Bone marrow (tissue), 2 donors: ENCODE results near the gene AGER.
"Not testable (repeated sequence)": the region's sequence is repeated elsewhere in the genome, so short reads cannot be mapped to it uniquely, and the experiment has no call there.

Experiments used
- DNase-seq, 2 donors: peaks; one replicate each; lab custom pipeline; 2025; lab: John Stamatoyannopoulos, UW

Gene AGER

DNA sequence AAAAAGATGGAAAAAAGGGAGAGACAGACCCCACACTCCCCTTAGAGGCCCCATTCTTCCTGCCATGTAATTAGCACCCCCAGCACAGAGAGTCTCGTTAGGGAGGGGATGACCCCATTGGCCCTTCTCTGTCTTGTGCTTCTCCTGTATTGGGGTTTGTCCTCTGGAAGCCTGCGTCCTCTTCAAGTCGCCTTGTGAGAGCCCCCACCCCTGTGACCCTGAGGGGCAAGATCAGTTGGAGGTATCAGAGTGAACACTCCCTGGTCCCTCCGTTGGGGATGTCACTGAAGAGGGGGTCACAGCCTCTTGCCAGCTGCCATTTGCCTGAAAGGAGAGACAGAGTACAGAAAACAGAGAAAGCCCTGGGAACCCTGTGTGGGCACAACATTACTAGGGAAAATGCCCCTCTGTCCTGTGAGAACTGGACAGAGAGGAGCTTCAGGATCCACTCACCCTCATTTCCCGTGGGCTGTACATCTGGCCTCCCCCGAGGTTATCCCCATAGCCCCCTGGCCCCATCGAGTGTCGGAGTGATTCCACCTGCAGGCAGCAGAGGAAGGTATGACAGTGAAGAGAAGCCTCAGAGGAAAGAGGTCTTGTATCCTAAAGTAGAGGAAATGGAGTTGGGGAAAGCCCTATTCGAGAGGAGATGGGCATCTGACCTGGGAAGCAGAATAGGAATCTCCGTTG is 2.2 kb upstream of the AGER start:
- not testable (repeated sequence) for DNase-seq

DNA sequence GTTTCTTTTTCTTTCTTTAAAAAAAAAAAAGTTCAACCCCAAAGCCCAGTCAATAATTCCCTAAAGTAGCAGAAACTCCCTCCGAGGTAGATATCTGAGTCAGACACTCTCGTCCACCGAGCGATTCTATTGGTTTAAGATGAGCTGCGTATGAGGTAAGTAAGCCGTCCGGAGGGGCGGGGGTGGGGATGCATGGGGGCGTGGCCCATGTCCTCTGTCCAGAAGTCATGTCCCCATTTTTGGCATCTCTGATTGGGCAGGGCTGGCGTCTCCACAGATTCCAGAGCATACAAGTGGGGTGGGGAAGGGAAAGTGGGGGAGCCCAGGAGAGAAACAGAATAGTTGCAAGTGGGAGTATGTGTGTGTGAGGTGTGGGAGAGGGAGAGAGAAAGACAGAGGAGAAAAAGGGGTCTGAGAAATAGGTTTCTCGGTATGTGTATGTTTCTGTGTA is 1.7 kb upstream of the AGER start:
- not testable (repeated sequence) for DNase-seq

DNA sequence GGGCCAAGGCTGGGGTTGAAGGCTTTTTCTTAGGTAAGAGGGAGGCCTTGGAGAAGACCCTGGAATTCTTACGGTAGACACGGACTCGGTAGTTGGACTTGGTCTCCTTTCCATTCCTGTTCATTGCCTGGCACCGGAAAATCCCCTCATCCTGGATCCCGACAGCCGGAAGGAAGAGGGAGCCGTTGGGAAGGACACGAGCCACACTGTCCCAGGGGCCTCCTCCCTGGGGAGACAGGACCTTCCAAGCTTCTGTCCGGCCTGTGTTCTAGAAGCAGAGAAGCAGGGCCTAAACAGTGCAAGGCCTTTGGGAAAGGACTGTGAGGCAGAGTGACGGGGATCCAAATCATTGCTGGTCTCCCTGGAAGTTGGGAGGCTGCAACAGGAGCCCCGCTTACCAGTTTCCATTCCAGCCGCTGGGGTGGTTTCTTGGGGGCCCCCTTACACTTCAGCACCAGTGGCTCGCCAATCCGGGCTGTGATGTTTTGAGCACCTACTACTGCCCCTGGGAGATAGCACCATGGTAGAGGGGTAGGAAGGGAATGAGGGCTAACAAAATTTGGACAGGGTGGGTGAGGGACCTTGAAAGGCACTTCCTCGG is 470 bp downstream of the AGER start:
- DNase-seq = no peak

DNA sequence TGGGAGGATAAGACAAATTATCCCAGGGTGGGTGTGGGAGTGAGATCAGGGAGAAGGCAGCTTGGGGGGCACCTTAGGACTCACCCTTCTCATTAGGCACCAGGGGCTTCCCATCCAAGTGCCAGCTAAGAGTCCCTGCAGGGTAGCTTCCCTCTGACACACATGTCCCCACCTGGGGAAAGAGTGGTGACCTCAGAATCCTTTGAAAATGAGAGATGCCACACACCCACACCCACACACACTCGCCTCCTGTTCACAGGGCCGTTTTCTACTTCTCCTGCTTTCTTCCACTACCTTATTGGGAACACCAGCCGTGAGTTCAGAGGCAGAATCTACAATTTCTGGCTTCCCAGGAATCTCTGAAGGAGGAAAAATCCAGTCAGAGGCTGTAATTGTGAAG is 1.0 kb downstream of the AGER start:
- DNase-seq = no peak

DNA sequence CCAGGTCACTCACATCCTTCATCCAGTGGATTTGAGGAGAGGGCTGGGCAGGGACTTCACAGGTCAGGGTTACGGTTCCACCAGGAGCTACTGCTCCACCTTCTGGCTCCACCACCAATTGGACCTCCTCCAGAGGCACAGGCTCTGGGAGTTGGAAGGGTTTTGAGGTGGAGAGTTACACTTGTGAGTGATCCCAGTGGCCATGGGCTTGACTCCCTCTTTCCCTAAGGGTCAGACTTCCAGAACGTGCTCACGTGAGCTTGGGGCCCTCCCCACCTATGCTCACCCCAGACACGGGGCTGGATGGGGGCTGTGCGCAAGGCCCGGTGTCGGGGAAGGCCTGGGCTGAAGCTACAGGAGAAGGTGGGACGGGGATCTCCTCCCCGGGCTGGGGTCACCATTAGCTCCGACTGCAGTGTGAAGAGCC is 1.5 kb downstream of the AGER start:
- no peak for DNase-seq

DNA sequence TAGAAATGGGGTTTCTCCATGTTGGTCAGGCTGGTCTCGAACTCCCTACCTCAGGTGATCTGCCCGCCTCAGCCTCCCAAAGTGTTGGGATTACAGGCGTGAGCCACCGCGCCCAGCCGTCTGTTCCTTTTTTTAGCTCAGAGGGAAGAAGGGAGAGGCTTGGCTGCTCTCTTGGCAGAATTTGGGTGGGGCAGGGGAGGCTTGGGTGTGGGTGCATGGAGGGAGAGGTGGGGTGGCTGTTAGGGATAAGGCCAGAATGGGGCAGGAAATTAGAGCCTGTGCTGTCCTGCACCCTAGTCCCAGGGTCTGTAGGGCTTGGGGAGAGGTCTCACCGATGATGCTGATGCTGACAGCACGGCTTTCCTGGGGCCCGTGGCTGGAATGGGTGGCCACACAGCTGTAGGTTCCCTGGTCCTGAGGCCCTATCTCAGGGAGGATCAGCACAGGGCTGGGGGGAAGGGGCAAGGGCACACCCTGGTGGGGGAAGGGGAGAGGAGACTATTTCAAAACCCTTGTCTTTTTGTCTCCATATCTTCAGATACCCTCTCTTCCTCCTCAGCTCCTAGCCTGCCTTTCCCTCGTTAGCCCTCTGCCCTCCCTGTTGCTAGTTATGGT is 2.0 kb downstream of the AGER start:
- DNase-seq = no peak

DNA sequence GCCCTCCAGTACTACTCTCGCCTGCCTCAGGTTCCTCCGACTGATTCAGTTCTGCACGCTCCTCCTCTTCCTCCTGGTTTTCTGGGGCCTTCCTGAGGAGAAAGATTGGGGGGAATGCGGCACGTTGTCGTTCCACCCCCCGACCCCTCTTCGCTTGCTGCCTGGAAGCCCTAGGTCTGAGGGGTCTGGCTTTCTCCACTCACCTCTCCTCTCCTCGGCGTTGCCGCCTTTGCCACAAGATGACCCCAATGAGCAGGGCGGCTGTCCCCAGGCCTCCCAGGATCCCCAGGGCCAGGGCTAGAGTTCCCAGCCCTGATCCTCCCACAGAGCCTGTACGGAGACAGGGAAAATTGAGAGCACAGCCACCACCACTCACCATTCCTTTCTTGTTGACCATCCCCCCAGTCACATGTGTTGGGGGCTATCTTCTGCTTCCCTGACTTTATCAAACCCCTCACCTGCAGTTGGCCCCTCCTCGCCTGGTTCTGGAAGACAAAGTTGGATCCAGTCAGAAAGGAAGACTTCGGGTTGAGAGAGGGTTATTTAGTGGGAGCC is 2.8 kb downstream of the AGER start:
- no peak for DNase-seq

DNA sequence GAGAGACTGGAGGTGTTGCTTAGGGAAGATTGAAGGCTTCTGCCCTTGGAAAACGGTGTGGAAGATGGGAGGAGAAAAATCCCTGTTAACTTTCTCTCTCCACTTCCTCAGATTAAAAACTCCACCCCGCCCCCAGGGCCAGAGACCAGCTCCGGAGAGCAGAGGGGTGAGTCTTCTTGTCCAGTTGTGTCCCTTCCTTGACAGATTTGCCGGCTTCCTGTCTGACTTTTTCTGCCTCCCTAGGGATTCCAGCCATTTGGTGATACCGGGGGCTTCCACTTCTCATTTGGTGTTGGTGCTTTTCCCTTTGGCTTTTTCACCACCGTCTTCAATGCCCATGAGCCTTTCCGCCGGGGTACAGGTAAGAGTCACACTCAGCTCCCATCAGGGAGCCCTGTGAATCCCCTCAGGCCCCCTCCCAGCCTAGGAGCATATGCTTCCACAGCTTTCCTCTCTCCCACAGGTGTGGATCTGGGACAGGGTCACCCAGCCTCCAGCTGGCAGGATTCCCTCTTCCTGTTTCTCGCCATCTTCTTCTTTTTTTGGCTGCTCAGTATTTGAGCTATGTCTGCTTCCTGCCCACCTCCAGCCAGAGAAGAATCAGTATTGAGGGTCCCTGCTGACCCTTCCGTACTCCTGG is 4.2 kb downstream of the AGER start:
- no peak for DNase-seq

DNA sequence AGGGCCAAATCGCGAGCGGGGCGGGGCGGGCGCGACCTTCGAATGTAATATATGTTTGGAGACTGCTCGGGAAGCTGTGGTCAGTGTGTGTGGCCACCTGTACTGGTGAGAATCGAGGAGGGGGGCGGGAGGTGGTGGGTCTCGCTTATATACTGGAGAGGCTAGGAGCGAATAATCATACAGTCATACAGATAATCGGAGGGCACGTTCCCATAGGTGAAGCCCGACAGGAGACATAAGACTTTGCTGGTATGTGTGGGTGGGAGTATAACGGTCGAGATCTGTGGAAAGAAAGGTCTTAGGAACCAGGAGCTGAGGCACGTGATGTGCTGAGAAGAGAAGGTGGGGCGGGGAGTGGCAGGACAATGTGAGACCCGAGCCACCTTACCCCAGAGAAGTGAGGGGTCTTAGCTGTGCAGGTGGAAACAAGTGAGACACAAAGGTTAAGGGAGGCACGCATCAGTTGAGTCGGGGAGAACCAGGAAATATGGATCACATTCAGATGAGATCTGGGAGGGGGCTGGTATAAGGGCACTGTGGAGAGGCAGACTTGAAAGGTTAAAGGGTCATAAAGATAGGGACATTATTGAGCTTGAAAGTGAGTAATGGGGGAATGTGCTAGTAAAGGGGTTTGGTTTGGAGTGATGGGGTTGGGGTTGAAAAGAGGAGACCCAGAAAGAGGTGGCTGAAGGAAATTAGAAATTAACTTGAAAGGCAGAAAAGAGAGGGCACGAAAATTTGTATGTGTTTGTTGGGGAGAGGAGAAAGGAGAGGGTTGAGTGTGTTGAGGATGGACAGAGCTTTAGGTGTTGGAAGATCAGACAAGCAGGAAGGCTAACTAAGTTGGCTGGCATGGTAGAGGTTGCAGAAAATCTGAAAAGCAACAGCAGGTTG is 5.3 kb downstream of the AGER start:
- peak in 1 of 2 donors; percentile 43 for DNase-seq

DNA sequence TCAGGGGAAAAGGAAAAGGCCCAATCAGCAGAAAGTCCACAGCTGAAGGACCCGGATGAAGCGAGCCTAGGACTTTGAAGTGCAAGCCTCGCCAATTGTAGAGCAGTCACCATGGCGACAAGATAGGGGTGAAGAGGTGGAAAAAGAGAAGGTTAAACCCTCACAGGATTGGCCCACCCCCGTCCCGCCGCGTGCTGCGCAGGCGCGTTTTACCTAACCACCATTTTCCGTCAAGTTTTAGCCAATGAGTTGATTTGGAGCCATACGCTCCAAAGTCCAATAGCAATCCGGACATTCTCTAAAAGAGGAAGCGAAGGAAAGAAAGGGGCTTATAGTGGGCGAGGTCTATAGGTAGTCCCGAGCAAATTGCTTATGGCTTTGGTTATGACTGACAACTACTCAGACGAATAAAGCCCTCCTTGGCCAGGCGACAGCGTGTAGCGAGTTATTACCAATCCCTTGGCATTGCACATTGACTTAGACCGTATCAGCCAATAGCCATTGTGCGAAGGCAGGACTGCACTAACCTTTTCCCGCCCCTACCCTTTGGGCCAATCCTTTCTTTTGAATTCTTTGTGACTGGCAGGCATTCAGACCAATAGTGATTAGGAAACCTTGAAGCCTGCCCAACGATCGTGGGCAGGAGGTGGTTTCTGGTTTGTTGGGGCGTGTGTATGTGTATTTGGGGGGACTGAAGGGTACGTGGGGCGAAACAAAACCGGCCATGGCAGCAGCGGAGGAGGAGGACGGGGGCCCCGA is 6.1 kb downstream of the AGER start, which contains the start of gene RNF5:
Gene RNF5 (plus strand): TSS at position 618 of the 759 bp plus-strand sequence. CDS start 107 bp downstream, at position 725.
- peak; percentile 89 to 100 for DNase-seq

DNA sequence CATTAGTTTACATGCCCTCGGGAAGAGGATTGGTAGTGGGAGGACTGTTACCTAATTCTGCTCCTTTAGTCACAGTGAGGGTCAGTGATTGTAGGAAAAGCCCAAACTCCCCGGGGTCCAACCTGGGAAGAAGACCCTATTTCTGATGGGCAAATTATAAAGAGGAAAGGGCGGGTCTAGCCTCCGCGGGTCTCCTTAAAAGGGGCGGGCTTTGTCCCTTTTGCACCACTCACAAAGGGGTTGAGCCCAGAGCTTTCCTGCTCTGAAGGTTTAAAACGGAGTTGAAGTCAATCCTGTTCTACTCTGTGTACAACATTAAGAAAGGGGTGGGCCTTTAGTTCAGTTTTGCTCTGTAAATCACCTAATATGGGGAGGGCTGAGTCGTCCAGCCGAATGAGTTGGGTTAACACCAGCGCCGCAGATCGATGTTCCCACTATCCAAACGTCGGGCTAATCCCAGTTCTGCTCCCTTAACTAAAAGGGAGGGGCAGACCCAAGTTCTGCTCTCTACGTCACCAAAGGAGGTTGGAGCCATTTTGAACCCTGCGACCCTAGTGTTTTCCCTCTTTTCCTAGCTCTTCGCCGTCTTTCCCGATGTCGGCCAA is 6.8 kb downstream of the AGER start:
- no peak for DNase-seq

DNA sequence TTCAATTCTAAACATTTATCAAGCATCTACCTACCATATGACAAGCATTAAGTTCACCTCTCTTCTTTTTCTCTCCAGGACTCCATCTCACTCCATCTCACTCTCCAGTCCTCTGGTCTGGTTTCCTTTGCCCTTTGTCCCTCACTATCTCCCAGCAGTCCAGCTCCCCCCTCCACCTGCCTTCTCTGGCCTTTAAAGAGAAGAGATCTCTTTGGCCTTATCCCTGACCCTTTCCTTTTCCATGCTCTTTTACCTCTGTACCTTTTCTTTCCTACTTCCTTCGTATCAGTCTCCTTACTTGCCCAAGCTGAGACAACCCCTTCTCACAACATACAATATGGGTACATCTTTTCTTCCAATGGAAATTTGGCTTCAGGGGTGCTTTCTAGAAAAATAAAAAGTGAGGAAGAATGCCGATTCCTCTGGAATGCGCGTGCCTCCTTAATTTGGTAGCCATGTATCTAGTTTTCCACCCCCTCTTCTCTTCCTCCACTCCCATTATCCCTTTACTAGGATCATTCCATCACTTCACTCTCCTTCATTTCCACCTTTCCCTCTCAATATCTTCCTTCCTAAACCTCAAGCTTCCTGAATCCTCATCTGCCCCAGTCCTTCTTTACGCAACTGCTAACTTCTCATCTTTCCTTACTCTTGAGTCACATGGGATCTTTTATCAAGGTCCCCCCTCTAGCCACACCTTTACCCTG is 7.4 kb downstream of the AGER start:
- DNase-seq = no peak

DNA sequence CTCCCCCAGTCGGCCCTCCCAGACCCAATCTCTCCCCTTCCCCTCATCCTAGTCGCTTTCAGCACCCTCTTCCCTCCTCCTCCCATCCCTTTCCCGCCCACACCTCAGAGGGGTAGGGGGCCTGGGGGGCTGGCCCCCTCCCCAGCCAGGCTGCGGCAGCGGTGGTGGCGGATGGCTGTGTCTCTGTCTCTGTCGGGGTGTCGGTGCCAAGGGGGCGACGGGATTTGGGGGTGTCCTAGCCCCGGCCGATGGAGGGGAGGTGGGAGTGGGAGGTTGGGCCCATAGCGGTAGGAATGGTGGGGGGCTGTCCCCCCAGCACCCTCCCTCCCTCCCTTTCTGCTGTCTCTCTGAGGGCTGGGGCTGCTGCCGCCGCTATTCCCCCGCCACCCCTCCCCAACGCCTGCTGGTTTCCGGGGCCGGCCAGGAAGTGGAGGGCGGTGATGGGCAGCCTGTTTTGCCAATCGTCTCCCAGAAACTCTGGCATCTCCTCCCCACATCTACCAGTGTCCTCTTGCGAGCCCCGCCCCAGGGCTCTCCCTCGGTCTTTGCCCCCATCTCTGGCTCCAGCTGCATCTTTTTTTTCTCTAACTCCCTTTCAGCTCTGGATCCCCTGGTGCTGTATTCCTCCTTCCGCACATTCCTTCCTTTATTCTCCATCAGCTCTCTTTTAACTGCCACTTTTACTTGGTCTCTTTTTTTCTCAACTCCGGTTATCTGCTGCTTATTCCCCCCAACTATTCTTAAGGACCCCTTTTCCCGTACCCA is 8.2 kb downstream of the AGER start, which contains the start of gene AGPAT1:
Gene AGPAT1 (minus strand): TSS at position 374 of the 765 bp plus-strand sequence. CDS start 4,588 bp downstream, outside the sequence.
- DNase-seq = peak; percentile 77 to 91

DNA sequence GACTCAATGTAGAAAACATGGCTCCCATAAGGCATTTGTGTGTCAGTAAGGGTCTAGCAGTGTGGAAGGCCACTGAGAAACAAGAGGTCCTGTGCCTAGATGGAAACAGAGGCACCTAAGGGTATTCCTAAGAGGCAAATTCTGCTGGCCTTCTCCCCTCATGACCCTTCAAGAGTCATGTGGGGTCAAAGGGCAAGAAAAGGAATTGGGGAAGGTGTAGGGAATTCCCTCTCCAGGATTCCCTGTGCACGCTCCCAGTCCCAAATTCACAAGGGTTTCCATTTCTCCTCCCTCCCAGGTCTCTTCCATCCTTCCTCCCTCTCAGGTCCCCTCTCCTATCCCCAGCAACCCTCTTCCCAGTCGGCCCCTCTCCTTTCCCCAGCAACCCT is 8.7 kb downstream of the AGER start:
- no peak for DNase-seq

DNA sequence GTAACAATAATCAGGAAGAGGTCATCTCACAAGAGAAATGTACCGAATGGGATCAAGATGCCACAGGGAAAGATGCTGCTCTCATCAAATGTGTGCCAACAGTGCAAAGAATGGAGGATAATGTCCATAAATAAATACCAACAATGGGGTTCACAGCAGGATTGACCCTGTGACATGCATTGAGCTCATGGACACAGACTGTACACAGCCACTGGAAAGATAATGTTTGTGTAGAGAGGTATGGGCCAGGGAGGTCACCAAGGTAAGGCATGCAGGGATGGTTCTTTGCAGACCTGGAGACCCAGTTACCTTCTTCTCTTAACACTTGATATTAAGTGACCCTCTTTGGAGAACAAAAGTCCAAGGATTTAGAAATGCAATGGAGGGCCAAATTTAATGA is 9.6 kb downstream of the AGER start:
- no peak for DNase-seq

DNA sequence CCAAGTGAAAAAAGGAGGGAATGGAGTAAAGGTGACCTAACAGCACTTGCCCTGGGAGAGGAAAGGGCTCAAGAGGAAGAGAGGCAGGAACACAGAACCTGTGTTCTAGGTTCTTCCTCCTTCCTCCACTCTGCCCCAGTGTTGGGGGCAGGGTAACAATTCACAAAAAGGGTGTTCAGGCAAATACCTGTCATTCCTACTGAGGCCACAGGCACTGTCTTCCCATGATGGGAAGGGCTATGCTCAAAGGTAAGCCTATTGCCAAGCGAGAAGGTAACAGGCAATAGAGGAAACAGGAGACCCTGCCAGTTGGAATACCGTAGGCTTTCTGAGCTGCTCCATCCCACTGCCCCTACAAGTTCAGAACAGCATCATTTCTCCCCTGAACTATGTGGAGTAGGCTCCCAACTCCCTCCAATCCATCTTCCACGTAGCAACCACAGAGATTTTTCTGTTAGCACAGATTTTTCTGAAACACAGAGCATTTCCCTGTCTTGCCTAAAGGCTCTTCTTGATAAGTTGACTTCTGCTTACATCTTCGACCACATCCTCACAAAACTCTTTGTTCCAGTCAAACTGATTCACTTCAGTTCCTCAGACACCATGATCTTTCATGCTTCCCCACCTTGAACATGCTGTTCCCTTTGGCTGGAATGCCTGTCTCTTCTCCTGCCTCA is 10.9 kb downstream of the AGER start:
- DNase-seq = no peak

DNA sequence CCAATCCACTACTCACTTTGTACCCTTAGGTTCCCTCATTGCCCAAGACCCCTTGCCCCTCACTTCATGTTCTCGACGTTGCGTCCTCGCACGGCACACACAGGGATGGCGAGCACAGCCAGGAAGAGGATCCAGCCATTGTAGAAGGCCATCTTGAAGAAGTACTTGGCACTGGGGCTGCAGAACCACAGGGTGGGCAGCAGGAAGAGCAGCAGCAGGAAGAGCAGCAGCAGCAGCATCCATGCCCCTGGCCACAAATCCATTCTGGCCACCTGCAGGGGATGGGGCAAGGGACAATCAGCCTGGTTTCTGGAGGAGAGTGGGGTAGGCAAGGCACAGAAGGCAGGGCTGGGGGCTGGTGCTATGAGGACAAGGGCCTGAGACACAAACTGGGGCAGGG is 12.8 kb downstream of the AGER start:
- no peak for DNase-seq

DNA sequence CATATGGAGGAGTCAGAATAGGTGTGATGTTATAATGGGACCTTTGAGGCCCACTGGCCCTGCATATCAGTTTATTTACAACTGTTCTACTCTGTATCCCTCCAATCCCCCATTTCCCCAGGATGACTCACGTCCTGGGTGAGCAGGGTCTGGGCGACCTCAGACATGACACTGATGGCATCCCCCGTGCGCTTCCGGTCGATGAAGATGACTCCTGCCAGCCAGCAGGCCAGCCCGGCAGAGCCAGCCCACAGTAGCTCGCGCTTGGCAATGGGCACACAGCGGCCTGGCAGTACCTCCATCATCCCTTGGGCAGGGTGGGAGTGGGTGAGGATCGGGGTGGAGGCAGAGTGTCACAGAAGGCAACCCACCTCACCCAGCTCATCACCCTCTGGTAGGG is 13.8 kb downstream of the AGER start:
- no peak for DNase-seq
